Fibroblast of pulmonary artery (primary cell): ENCODE measurements around the gene COCH.
"Not testable (repeated sequence)": the region's sequence is repeated elsewhere in the genome, so short reads cannot be mapped to it uniquely, and the experiment has no call there.

ENCODE experiments used
- DNase-seq: peaks from one replicate; pipeline ENCODE4 v3.0.0-alpha.2; 2010; ENCODE audit warnings: low read depth
- H3K4me3 ChIP-seq: replicated peaks from 2 replicates; pipeline ENCODE4 v1.5.1; 2011; ENCODE audit warnings: low read depth, mild to moderate bottlenecking, control low read depth, low read length, moderate library complexity
- TF ChIP-seq, protein P1 (sequence below): IDR thresholded peaks from 2 replicates; pipeline ENCODE4 v1.5.1; 2011; ENCODE audit warnings: mild to moderate bottlenecking, control low read depth, low read length, inconsistent platforms; ENCODE audit errors: missing control alignments

COCH gene

DNA sequence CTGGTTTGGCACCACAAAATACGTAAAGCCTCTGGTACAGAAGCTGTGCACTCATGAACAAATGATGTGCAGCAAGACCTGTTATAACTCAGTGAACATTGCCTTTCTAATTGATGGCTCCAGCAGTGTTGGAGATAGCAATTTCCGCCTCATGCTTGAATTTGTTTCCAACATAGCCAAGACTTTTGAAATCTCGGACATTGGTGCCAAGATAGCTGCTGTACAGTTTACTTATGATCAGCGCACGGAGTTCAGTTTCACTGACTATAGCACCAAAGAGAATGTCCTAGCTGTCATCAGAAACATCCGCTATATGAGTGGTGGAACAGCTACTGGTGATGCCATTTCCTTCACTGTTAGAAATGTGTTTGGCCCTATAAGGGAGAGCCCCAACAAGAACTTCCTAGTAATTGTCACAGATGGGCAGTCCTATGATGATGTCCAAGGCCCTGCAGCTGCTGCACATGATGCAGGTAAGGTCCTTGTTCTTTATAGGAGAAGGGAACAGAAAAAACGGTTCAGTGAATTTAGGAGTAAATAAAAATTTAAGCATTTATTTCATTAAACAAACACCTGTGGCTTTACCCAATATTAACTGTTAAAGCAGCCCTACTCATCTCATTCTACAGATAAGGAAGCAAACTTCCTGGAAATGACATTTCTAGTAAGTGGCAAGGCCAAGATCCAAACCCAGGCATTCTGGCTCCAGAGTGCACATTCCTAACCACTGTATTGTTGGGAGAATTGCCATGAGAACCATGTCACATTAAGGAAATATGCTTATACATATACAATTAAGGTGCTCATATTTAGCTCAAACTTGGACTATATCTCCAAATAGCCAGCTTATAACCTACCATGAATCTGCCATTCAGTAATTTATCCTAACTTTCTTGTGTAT lies 11.7 kb downstream of the COCH start:
- TF ChIP-seq, protein P1, sequence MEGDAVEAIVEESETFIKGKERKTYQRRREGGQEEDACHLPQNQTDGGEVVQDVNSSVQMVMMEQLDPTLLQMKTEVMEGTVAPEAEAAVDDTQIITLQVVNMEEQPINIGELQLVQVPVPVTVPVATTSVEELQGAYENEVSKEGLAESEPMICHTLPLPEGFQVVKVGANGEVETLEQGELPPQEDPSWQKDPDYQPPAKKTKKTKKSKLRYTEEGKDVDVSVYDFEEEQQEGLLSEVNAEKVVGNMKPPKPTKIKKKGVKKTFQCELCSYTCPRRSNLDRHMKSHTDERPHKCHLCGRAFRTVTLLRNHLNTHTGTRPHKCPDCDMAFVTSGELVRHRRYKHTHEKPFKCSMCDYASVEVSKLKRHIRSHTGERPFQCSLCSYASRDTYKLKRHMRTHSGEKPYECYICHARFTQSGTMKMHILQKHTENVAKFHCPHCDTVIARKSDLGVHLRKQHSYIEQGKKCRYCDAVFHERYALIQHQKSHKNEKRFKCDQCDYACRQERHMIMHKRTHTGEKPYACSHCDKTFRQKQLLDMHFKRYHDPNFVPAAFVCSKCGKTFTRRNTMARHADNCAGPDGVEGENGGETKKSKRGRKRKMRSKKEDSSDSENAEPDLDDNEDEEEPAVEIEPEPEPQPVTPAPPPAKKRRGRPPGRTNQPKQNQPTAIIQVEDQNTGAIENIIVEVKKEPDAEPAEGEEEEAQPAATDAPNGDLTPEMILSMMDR = no peak
- H3K4me3 ChIP-seq = no peak overlapping the region
- no peak for DNase-seq

DNA sequence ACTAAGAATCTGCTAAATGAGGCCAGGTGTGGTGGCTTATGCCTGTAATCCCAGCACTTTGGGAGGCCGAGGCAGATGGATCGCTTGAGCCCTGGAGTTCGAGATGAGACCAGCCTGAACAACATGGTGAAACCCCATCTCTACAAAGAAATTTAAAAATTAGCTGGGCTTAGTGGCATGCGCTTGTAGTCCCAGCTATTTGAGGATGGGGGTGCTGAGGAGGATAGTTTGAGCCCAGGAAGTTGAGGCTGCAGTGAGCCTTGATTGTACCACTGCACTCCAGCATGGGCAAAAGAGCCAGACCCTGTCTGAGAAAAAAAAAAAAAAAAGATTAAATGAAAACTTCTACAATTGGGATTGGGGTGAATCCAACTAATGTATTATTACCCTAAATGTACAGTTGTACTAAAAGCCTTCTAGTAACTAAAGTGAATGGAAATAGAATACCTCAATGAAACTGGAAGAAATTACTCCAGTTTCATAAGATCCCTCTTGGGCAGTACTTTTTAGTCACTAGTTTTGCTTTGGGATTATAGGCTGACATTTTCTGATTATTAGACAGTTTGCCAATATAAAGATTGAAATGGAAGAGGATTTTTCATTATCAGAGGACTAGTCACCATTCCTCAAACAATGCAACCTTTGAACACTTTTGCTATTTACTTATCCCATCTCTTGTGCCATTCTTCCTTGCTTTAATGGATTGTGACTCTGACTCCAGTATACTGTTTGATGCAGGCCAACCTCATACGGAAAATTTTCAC lies 14.3 kb downstream of the COCH start:
- DNase-seq = no peak
- H3K4me3 ChIP-seq = no peak overlapping the region
- TF ChIP-seq, protein P1 = no peak

DNA sequence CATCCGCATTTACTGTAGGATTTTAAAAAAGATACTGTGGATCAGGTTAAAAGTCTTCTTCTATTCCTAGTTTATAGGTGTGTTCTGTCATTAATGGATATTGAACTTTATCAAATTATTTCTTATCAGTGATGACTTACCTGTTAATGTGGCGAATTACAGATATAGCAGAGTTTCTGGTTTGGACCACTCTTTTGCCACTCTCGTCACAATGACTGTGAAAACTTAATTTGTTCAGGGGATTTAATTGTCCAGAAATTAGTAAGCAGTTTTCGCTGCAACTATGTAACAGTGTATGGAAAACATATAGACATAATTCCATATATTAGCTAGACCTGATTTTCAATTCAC lies 14.9 kb downstream of the COCH start:
- TF ChIP-seq, protein P1 = no peak
- no peak overlapping the region for H3K4me3 ChIP-seq
- DNase-seq = no peak

DNA sequence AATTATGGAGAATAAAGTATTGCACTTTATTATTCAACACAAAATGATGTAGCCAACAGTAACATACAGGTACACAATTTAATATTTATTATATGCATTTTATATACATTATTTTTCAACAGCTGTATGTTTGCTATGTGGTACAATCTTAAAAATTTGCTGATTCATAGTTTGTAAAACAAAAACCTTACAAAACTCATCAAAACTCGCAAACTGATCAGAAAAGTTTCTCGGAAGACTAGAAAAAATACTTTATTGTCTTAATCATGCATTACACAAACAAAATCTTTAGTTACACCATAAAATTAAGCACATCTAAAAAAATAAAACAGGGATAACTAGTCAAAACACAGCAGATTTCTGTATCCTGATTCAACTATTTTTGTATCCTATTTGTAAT lies 19.5 kb downstream of the COCH start:
- TF ChIP-seq, protein P1 = no peak
- no peak for DNase-seq
- H3K4me3 ChIP-seq = no peak overlapping the region

DNA sequence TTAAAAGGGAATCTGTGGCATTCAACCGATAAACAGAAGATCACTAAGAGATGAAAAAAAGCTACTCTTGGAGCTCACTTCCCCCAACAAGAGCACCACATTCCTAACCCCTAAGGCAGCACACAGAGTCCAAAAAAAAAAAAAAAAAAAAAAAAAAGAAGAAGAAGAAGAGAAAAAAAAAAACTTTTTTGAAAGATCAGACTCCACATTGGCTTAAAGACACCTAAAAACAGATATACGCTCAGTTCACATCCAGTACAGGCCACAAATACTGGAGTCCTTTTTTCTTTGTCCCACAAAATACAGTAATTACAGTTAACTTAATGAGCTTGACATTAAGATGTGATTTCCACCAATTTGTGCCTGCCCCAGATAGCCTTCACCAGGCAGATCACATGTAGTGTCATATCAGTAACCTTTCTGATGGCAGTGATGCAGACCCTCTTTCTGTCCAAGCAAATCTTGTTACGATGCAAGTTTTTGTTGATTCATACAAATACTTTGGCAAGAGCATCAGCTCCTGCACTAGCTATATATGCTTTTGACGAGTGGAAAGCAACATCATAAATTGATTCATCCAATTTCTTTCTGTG lies 20.7 kb downstream of the COCH start:
- no peak overlapping the region for H3K4me3 ChIP-seq
- DNase-seq = no peak
- TF ChIP-seq, protein P1 = no peak

DNA sequence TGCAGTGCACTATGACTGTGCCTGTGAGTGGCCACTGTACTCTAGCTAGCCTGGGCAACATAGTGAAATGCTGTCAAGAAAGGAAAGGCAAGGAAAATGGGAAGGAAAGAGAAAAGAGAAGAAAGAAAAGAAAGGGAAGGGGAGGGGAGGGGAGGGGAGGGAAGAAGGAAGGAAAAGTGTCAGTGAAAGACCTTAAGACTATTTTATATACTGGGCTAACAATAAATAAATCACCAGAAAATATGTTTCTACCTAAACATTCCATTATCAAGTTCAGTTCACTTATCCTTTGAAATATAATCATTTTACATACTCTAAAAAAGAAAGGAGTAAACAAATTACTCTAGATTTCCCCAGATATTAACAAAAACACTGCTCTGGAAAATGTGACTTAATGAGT lies 22.1 kb downstream of the COCH start:
- TF ChIP-seq, protein P1 = no peak
- no peak overlapping the region for H3K4me3 ChIP-seq
- no peak for DNase-seq

DNA sequence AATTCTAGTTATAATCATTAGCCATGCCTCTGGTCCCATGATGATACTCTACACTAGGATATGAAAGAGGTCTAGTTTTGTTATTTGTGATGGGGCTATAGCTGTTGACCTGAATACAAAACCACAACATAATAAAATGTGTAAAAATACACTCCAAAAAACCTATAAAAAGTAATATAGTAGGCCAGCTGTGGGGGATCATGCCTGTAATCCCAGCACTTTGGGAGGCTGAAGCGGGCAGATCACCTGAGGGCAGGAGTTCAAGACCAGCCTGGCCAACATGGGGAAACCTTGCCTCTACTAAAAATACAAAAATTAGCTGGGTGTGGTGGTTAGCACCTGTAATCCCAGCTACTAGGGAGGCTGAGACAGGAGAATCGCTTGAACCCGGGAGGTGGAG lies 22.8 kb downstream of the COCH start:
- DNase-seq, H3K4me3 ChIP-seq: not testable (repeated sequence)
